NCI-H1092 (cell line): ENCODE results near the gene FAM234A.
"Not testable (repeated sequence)": the region's sequence is repeated elsewhere in the genome, so short reads cannot be mapped to it uniquely, and the experiment has no call there.

ENCODE experiments used
- DNase-seq: peaks from one replicate; lab custom pipeline; 2025; lab: John Stamatoyannopoulos, UW

Gene FAM234A

DNA sequence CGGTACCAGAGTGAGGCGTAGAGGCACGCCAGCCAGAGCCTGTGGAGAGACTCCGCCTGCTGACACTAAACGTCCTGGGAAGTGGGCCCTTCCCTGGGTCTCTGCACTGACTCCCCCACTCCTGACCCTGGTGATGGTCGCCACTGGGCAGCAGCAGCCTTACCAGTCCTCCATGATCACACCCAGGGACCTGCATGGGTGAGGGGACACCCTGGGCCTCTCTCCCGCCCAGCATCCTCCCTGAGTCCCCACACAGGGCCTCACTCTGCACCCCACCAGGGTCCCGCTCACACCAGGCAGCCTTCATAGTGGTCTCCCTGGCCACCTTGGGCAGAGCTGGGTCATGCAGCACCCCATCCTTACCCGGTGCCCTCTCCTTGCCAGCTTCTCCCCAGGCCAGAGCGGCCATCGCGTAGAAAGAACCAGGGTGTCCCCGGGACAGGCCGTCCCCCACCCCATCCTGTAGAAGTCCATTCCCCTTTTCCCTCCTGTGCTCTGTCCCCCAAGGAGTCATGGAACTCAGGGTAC lies 30.4 kb downstream of the FAM234A start:
- no peak for DNase-seq

DNA sequence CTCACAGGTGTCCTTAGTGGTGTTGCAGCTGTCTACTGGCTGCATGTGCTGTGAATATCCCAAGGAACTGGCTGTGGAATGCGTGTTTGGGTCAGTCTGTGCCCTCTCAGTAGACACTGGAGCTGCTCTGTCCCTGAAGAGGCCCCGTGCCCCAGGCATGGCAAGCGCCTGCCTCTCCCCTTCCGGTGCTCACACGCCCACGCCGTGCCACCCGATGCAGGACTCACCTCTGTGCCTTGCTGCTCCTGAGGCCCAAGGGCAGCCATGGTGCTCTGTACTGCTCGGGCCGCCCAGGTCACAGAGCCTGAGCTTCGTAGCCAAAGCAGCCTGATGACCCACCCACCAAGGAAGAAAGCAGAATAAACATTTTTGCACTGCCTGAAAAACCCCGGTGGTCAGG lies 31.1 kb downstream of the FAM234A start:
- no peak for DNase-seq

DNA sequence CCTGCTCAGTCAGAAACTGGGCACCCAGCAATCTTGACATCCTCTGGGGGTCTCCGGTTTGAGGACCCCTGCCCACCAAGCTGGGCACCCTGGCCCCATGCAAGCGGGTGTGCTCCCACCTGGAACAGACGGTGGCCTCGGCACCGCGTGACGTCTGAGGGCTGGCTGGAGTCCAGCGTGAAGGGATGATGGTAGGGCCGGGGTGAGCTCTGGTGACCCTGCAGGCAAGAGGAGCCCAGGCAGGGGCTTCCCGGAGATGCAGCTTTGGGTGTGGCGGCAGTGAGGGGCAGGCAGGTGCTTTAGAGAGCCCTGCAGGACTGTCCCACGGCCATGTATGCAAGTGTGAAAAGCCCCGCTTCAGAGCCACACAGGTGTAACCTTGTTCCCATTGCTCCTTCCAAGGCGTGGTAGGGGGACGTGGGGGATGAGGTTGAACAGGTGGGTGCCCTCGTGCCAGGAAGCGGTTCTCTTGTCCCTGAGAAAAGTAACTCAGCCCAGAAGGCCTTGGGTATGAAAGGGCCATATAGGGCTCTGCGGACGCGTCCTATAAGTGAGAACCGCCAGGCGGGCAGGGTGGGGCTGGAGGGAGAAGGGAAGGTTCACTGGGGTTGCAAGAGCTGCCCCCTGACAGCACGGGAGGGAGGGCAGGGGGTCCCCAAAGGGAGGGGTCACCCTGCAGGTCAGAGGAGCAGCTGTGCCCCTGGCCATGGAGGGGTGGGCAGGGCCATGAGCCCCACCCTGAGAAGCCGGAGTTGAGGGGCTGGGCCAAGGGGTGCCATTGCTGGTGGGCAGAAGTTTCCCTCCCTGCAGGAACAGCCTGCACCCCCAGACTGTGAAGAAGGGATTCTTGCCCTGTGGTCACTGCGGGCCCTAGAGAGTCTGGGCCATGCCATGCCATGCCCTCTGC lies 31.9 kb downstream of the FAM234A start:
- no peak for DNase-seq

DNA sequence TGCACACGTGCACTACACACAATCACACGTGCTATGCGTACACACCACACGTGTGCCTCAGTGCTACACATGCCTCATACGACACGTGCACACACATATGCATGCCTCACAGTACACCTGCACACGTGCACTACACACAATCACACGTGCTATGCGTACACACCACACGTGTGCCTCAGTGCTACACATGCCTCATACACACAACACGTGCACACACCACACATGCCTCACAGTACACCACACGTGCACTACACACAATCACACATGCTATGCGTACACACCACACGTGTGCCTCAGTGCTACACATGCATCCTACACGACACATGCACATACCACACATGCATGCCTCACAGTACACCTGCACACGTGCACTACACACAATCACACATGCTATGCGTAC lies 32.9 kb downstream of the FAM234A start:
- DNase-seq: not testable (repeated sequence)

DNA sequence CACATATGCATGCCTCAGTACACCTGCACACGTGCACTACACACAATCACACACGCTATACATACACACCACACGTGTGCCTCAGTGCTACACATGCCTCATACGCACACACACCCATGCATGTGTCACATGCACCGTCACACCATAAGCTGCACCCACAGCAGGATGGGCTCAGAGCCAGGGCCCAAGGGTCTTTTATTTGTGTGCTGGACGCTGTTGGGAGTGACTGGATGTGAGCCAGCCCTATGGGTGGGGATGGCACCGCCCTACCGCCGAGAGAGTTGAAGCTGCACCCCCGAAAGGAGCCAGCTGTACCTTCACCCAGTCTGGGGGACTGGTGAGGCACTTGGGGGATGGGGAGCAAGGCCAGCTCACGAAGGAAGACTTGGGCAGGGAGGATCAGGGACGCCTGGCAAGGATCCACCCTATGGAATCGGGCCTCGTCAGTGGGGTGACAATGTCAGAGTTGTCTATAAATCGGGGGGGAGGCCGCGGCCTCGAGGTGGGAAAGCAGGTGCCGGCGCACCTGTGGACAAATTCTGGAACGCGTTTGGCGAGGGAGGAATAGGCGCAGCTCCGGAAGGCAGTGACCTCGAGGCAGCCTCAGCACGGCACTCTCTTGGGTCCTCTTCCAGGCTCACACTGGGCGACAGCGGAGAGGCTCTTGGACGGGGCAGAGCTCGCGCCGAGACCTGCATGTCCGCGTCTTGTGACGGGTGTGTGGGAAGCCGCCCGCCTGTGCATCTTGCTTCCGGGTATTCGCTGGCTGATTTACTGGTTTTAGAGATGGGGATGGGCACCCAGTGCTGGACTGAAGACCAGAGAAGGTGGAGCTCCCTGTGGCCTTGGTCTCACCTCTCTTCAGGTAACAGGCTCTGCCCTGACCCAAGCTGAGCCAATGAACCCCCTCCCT lies 33.8 kb downstream of the FAM234A start:
- DNase-seq: peak; percentile 9

DNA sequence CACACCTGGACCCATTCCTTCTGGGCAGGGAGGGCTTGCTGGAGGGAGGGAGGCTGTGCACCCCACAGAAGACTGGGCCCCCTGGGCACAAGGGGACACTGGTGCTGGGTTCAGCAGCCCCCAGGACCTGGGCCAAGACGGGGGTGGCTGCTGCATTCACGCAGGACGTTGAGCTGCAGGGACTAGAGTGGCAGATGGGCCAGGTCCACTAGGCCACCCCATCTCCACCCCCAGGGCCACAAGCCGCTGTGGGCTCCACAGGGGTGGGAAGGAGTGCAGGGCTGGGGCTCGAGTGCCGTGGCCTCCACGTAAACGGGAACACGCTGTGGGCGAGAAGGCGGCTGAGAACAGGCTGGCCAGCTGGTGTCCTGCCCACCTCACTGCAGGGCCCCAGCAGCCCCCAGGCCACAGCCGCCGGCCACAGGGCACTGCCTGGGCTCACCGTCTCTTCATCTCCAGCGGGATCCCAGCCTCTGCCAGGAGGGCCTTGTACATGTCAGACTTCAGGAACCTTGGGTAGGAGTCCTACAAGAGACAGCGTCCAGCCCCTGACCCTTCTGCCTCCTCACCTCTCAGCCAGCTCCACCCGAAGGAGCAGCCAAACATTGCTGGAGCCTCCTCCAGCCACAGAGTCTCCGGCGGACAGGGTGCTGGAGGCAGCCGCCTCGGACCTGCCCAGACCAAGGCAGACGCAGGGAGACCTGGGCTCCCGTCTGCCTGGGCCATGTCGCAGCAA lies 34.6 kb downstream of the FAM234A start:
- no peak for DNase-seq

DNA sequence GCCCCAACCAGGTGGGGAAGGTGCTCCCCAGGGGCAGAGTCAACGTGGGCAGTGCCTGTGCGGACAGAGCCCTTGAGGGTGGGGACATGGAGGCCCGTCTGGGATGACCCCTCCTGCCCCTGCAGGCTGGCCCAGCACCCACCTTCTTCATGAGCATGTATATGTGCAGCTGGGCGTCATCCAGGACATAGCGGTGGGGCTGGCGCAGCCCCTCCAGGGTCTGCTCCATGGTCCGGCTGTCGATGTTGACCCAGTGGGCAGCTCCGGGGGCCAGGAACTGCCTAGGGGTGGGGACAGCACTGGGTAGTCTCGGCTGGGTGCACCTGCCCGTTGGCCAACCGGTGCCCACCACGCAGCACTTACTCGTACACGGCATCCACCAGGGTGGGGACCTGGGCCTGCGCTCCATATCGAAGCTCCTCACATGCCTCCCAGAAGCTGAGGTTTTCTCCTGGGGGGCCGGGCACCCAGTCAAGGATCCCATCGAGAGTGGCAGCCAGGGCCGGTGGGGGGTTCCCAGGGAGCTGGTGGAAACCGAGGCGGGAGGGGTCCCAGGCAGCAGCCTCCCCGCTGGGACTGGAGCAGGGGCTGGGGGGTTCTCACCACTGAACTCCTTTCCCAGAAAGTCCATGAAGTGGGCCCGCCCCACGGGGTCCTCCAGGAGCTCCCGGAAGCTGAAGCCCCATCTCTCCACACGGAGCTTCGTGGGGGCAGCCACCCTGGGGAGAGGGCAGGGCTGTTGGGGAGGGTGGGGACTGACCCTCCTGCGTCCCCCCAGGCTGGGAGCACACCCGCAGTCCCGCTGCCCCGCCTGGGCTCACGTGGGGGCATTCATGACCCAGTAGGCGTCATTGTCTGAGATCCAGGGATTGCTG lies 36.0 kb downstream of the FAM234A start:
- no peak for DNase-seq

DNA sequence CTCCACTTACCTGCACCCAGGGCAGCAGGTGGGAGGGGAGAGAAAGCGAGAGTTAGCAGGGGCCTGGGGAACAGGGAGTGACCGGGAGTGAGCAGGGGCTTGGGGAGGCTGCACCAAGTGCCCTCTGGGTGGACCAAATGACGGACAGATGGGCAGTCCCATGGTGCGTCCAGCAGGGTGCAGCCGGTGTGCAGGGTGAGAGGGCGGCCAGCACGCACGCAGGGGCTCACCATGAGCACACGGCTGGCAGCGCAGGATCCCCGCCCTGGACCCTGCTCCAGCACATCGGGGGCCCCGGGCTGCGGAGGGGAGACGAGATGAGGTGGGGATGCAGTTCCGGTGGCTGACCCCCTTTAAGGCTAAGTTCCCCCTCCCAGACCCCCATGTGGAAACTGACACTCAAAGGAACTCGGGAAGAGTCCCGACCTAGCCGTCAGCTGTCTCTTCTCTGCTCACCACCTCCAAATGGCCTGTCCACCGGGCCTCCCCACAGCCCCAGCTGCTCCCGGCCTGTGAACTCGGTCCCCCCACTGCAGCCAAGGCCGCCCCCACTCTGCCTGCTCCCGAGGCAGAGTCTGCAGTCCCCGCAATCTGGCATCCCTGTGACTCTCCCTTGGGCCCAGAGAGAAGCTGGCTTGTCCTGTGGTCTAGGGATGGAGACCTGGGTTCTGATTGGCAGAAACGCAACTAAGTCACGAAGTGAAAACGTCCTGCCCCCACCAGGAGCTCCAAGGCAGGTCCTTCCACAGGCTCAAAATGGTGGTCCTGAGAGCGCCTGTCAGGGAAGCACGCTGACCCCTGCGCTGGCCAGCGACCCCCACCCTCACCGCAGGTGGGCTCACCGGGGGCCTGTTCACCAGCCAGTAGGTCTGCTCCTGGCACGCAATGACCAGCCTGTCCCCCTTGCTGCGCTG lies 38.3 kb downstream of the FAM234A start:
- DNase-seq: no peak

DNA sequence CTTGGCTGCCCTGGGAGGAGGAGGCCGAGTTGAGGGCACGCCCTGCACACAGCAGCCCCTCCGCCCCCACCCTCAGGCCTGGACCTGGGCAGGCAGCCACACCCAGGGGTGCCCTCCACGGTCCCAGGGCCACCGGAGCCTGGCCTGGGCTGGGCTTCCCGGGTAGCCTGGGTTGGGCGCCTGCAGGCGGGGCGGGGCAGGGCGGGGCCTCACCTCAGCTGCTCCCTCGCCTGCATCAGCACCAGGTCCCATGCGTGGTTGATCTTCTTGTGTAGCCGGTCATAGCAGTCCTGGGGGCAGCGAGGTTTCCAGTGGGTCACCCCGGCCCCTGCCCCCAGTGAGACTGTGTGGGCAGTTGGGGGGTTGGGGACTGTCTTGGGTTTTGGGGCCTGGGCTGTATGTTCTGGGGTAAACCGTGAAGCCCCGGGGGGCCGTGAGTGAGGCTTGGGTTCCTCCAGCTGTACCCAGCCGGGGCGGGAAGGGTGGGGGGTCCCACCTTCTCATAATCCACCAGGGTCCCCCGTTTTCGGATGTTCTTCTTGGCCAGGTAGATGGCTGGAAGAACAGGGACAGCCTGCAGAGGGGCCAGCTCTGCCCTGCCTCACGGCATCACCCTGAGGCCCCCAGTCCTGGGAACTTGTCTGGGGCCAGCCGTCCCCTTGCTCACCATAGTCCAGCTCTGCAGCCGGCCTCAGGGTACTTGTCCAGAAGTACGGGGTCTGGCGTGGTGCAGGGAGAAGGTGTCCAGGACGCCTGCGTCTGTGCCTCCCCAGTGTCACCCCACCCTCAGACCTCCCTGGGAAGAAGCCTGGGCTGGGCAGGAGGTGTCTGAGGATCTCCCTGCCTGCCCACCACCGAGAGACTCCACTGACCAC lies 39.2 kb downstream of the FAM234A start:
- no peak for DNase-seq

DNA sequence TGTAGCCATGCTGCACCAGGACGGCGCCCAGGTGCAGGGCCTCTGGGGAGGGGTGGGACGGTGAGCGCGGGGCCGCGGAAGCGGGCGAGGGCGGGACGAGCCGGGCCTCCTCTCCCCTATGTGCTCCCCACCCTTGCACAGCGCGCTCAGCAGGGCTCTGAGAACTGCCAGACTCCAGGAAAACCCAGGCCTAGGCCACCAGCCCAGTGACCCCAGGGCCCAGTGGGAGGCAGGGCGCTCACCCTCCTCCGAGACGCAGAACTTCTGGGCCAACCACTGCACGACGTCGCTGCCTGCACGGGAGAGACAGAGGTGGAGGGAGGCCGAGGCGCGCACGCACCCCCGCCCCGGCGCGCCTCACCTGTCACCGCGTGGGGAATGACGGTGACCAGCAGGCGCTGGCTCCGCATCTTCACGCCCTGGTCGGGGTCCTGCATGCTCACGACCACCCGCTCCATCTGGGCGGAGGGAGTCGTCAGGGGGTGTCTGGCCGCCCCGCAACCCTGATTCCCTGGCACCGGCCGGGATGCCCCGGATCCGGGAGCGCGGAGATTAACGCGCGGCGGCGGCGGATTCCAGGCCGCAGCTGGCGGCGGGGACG lies 40.5 kb downstream of the FAM234A start:
- no peak for DNase-seq

DNA sequence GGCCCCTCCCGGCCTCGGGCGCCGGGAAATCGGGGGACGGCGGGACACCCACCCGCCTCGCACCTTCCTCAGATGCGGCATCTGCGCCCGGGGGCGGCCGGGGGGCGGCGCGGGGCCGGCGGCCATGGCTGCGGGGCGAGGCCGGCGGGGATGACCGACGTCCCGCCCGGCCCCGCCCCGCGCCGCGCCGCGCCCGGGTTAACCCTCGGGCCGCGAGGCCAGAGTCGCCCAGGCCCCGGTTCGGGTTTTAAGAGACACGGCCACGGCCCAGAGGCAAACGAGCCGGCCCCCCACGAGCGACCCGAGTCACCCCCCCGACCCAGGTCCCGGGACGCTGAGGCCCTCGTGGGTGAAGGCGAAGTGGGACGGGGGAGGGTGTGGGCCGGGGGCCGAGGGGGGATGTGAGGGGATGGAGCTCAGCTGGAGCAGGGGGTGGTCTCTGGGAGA lies 41.2 kb downstream of the FAM234A start, which contains the start of gene RGS11:
Gene RGS11, minus strand, starts transcription at position 159 of the 447 bp plus-strand sequence. Its CDS starts 33 bp downstream, at position 126.
- no peak for DNase-seq

DNA sequence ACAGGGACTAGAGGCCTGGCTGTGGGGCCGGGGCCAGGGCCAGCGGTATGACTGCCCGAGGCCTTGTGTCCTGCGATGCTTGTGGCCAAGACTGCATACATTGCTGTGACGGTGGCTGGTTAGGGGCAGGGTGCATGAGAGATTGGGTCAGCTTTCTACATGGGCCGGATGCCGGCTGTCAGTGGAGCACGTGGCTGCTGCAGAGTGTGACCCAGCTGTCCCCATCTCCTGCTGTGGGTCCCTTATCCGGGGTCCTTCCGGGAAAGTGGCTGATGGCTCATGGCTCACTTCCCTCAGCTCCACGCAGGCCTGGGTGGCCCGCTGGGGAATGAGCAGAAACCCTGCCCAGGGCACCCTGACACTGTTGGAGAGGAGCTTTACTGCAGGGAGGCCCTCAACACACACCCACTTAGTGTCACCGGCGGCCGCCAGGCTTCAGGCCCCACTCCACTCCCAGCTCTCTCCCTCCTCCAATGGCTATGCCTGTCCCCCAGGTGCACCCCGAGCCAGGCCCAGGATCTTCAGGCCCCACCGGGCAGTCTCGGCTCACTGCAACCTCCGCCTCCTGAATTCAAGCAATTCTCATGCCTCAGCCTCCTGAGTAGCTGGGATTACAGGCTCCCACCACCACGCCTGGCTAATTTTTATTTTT lies 41.9 kb downstream of the FAM234A start:
- DNase-seq: no peak

DNA sequence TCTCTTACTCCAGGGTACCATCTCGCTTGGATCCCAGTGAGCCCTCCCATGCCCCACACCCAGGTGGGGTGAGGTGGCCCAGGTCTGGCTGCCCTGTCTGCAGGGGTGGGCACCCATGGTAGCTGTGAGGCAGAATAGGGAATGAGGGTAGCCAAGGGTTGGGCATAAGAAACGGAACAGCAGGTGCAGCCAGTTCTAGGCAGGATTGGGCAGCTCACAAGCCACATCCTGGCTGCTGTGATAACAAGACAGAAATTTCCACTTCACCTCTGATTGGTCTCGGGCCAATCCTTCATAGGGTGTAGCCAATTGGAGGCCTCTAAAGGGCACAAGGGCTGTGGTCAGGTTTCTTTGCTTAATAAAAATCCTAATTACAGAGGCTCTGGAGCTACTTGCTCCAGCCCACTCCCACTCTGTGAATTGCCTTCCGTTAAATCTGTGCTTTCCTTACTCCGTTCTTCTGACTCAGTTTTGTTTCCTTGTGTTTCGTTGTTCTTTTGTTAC lies 44.3 kb downstream of the FAM234A start:
- peak; percentile 59 for DNase-seq

DNA sequence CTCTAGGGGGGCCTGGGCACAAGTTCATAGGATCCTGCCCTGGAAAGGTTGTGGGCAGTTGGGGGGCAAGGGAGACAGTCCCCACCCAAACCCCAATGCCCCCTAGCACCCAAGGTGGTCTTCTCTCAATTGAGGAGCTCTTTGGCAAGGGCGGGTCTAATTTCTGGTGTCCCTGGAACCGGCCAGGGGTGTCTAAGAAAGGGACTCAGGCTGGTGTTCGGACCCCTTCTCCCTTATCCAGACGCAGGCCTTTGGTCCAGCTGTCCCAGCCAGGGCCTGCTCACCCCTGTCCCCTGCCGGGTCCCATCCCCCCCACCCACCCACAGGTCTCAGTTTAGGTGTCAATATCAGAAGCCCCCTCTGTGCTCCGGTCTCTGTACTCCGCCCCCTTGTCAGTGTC lies 44.9 kb downstream of the FAM234A start:
- no peak for DNase-seq

DNA sequence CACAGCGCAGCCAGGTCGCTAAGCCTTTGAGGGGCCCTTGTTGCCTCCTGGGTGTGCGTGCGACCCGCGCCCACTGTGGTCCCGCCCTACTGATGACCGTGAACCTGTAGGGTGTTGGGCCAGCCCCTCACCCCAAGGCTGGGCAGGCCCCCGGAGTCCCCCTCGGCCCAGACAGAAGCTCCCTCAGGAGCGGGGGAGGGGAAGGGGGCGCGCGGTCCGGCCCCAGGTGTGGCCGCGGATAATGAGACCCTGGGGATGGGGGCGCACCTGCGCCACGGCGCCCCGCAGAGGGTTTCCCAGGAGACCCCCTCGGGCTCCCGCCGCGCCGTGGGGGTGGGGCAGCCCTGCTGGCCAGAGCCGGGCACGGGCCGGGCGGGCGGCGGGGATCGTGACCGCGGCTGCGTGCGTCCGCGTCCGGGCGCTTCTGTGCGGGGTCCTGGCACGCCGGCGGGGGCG lies 45.4 kb downstream of the FAM234A start:
- no peak for DNase-seq

DNA sequence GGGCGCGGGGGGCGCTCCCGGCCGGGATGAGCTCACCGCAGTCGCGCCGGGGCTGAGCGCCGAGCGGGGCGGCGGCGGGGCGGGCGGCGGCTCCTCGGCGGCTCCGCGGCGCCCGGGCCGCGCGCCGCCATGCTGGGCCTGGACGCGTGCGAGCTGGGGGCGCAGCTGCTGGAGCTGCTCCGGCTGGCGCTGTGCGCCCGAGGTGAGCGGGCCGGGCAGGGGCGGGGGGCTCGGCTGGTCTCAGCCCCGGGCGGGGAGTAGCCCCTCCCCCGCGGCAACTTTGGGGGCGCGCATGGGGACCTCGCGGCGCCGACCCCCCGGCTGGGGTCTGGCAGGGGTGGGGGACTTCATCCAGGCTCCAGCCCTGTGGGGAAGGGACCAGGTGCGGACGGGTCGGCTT lies 45.9 kb downstream of the FAM234A start, which contains the start of gene ARHGDIG:
Gene ARHGDIG, plus strand, starts transcription at position 40 of the 400 bp plus-strand sequence. Its CDS starts 90 bp downstream, at position 130.
- DNase-seq: no peak

DNA sequence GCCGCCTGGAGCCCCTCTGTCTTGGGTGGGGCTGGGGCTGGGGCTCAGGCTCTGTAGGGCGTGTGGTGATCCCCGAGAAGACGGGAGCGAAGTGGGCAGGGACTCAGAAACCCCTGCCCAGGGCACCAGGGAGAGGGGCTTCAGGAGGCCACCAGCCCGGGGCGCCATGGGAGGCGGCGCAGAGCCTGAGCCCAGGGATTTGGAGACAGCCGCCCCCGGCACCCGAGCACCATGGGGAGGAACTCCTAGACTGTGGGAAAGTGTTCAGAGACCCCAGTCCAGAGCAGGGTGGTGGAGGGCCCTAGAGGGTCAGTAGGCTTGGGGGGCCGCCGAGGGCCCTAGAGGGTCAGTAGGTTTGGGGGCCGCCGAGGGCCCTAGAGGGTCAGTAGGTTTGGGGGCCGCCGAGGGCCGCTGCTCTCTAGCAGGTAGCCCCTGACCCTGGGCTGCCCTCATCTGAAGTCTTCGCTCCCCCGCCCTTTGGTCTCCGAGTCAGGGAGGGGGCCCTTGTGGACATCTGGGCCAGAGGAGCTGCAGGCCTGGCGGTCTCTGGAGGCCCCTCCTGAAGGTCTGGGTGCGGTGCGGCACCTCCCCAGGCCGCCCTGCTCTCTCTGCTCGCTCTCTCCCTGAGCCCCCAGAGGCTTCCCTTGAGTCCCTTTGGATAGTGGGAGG lies 46.5 kb downstream of the FAM234A start:
- no peak for DNase-seq
